GM21529 (cell line): ENCODE results near the gene AFAP1.
A peak's percentile ranks its signal among the peaks of the same experiment; 100 is the strongest.

Source experiments
- ATAC-seq: cut with Tn5 transposase; IDR thresholded peaks from one replicate; pipeline ENCODE4 v1.9.1; 2021; ENCODE audit not compliant: unreplicated experiment

The AFAP1 gene

GRCh38 chr4:7844594-7844991 is 95.1 kb downstream of the AFAP1 start:
- no peak for ATAC-seq

GRCh38 chr4:7843831-7844593 is 95.6 kb downstream of the AFAP1 start:
- no peak for ATAC-seq

- ATAC-seq: no peak
Observed at GRCh38 chr4:7842384-7843279, 97.0 kb downstream of the AFAP1 start.

- no peak for ATAC-seq
Observed at GRCh38 chr4:7841894-7842293, 97.8 kb downstream of the AFAP1 start.

GRCh38 chr4:7841071-7841470 is 98.6 kb downstream of the AFAP1 start:
- no peak for ATAC-seq

- no peak for ATAC-seq
Observed at GRCh38 chr4:7839856-7840255, 99.8 kb downstream of the AFAP1 start.

GRCh38 chr4:7838136-7838782 is 101.4 kb downstream of the AFAP1 start:
- ATAC-seq: no peak

GRCh38 chr4:7837597-7838135 is 102.0 kb downstream of the AFAP1 start:
- no peak for ATAC-seq

- no peak for ATAC-seq
Observed at GRCh38 chr4:7831858-7832730, 107.6 kb downstream of the AFAP1 start.

- no peak for ATAC-seq
Observed at GRCh38 chr4:7831330-7831729, 108.3 kb downstream of the AFAP1 start.

- no peak for ATAC-seq
Observed at GRCh38 chr4:7830747-7831146, 108.9 kb downstream of the AFAP1 start.

- no peak for ATAC-seq
Observed at GRCh38 chr4:7829652-7830580, 109.7 kb downstream of the AFAP1 start.

GRCh38 chr4:7828793-7829301 is 110.8 kb downstream of the AFAP1 start:
- ATAC-seq: no peak

GRCh38 chr4:7828011-7828720 is 111.5 kb downstream of the AFAP1 start:
- peak; percentile 51 for ATAC-seq

- no peak for ATAC-seq
Observed at GRCh38 chr4:7827566-7827965, 112.1 kb downstream of the AFAP1 start.

- no peak for ATAC-seq
Observed at GRCh38 chr4:7826909-7827306, 112.8 kb downstream of the AFAP1 start.

GRCh38 chr4:7826176-7826908 is 113.3 kb downstream of the AFAP1 start:
- no peak for ATAC-seq

GRCh38 chr4:7824218-7824617 is 115.4 kb downstream of the AFAP1 start:
- no peak for ATAC-seq
